C4-2B (cell line): ENCODE data around the gene C19orf81.

ENCODE experiments used
- CTCF ChIP-seq: fragments of 450-650 bp; conservative IDR thresholded peaks from 2 replicates; pipeline ENCODE4 v1.5.1; 2017; ENCODE audit warnings: mild to moderate bottlenecking
- ZFX ChIP-seq: fragments of 450-650 bp; IDR thresholded peaks from 2 replicates; pipeline ENCODE4 v1.6.1; 2017

DNA sequence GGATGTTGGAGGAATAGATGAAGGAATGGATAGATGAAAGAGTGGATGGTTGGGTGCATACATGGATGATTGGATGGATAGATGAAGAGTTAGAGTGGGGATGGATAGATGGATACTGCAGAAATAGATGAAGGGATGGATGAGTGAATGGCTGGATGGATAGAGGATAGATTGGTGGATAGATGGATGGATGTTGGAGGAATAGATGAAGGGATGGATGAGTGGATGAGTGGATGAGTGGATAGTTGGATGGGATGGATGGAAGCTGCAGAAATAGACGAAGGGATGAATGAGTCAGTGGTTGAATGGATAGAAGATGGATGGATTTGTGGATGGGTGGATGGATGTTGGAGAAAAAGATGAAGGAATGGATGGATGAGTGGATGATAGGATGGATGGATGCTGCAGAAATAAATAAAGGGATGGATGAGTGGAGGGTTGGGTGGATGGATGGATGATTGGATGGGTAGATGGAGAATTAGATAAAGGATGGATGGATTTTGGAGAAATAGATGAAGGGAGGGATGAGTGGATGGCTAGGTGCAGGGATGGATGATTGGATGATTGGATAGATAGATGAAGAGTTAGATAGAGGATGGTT, 4.8 kb upstream of the C19orf81 start:
- TF ChIP-seq CTCF (no peak), ZFX (no peak)
